ENCODE measurements around the gene SIRPB1.
A peak's percentile ranks its signal among the peaks of the same experiment; 100 is the strongest.
"Not testable (repeated sequence)": the region's sequence is repeated elsewhere in the genome, so short reads cannot be mapped to it uniquely, and the experiment has no call there.

The SIRPB1 gene

GRCh38 chr20:1619861-1620444 lies at the start of gene SIRPB1:
TSS of gene SIRPB1 (minus strand) at chr20:1620009. CDS start at chr20:1619944, 65 bp downstream.
- no peak for DNase-seq (ENCODE audit: low read depth)

GRCh38 chr20:1669304-1669703 lies 49.5 kb upstream of the SIRPB1 start:
- DNase-seq (ENCODE audit: low read depth) = no peak

GRCh38 chr20:1667502-1668085 lies 47.8 kb upstream of the SIRPB1 start:
- DNase-seq (ENCODE audit: low read depth) = no peak

- DNase-seq (ENCODE audit: low read depth) = no peak
Measured at GRCh38 chr20:1666802-1667201, 47.0 kb upstream of the SIRPB1 start.

GRCh38 chr20:1665345-1665744 lies 45.5 kb upstream of the SIRPB1 start:
- DNase-seq (ENCODE audit: low read depth) = no peak

- peak; percentile 33 for DNase-seq (ENCODE audit: low read depth)
Measured at GRCh38 chr20:1664911-1665310, 45.1 kb upstream of the SIRPB1 start.

GRCh38 chr20:1663917-1664316 lies 44.1 kb upstream of the SIRPB1 start:
- no peak for DNase-seq (ENCODE audit: low read depth)

GRCh38 chr20:1661542-1662299 lies 41.9 kb upstream of the SIRPB1 start:
- DNase-seq (ENCODE audit: low read depth) = no peak

- no peak for DNase-seq (ENCODE audit: low read depth)
Measured at GRCh38 chr20:1660246-1660645, 40.4 kb upstream of the SIRPB1 start.

GRCh38 chr20:1657556-1658334 lies 37.9 kb upstream of the SIRPB1 start, which contains the start of gene SIRPG:
TSS of gene SIRPG (minus strand) at chr20:1657779. CDS start at chr20:1657714, 65 bp downstream.
- no peak for DNase-seq (ENCODE audit: low read depth)

GRCh38 chr20:1656844-1657243 lies 37.0 kb upstream of the SIRPB1 start:
- DNase-seq (ENCODE audit: low read depth) = no peak

GRCh38 chr20:1654996-1655395 lies 35.2 kb upstream of the SIRPB1 start:
- DNase-seq (ENCODE audit: low read depth) = no peak

GRCh38 chr20:1652960-1653359 lies 33.2 kb upstream of the SIRPB1 start:
- no peak for DNase-seq (ENCODE audit: low read depth)

GRCh38 chr20:1652104-1652503 lies 32.3 kb upstream of the SIRPB1 start:
- no peak for DNase-seq (ENCODE audit: low read depth)

GRCh38 chr20:1651268-1652058 lies 31.7 kb upstream of the SIRPB1 start:
- DNase-seq (ENCODE audit: low read depth) = no peak

- no peak for DNase-seq (ENCODE audit: low read depth)
Measured at GRCh38 chr20:1648101-1648500, 28.3 kb upstream of the SIRPB1 start.

GRCh38 chr20:1646975-1647431 lies 27.2 kb upstream of the SIRPB1 start:
- no peak for DNase-seq (ENCODE audit: low read depth)

- no peak for DNase-seq (ENCODE audit: low read depth)
Measured at GRCh38 chr20:1644101-1644962, 24.5 kb upstream of the SIRPB1 start.

GRCh38 chr20:1638643-1639042 lies 18.8 kb upstream of the SIRPB1 start:
- not testable (repeated sequence) for DNase-seq (ENCODE audit: low read depth)

GRCh38 chr20:1637755-1638154 lies 17.9 kb upstream of the SIRPB1 start:
- no peak for DNase-seq (ENCODE audit: low read depth)

- DNase-seq (ENCODE audit: low read depth) = no peak
Measured at GRCh38 chr20:1637226-1637625, 17.4 kb upstream of the SIRPB1 start.
